Measurements from ENCODE around the gene LRIT1. TPM values are rescaled to one million over a fixed set of nuclear protein-coding genes. Genes with fewer than 3 reads are reported as not detected.

Gene LRIT1
- total RNA-seq, 4 donors from 2014 or later = not detected

DNA sequence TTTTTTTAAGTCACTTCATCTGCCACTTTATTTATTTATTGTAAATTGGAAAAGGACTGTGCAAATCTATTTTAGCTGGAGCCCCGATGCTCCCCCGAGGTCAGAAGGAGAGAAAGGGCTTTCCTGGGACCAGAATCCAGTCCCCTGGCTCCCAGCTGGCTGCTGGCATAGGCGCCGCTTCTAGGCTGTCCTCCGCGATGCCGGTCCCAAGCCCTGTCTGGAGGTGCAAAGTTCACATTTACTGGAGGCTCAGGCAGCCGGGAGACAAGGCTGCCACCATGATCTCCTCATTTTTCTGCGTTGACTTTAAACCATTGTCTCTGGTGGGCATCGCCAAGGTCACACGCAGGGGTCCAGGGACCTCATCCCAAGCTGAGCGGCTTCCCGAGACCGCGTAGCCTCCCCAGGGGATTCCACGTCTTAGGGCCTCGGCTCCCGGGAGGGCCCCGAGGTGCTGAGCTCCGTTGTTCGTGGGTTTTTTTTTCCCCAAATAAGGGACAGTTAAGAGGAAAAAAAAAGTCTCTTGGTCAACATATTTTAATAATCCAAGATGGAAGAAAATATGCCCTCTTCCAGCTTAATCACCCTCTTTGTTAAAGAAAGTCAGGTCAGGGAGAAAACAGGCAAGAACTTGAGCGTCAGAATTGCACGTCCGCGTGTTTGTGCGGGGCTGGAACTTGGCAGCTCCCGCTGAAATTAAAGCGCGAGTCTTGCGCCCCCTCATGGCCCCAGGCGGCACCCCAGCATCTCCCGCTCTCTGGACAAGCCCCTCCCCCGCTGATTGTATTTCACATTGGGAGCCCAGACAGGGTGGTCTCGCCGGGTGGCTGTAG is 15.4 kb upstream of the LRIT1 start:
- no peak for ATAC-seq
- H3K4me1 ChIP-seq = no peaks in the 10 kb centered on the region
- DNase-seq = no peak
- no peaks in the 10 kb centered on the region for H3K9me3 ChIP-seq
- no peak overlapping the region for H3K4me3 ChIP-seq
- in situ Hi-C loops (cut with MboI; ENCODE audit: low sequenced_read_pairs in 4 of 4) = no loop called here
- intact Hi-C loops (cut with DNase I; ENCODE audit: low total_unique reads) = no loop called here
- H3K27me3 ChIP-seq = peaks cover 8 to 11% (median 8%) of the 10 kb centered on the region in 3 donors
- H3K27ac ChIP-seq = no peak overlapping the region
- no peaks in the 10 kb centered on the region for H3K36me3 ChIP-seq
- no peak for TF ChIP-seq POLR2A (IDR thresholded peaks at IDR 0.05)
- TF ChIP-seq, protein P1, sequence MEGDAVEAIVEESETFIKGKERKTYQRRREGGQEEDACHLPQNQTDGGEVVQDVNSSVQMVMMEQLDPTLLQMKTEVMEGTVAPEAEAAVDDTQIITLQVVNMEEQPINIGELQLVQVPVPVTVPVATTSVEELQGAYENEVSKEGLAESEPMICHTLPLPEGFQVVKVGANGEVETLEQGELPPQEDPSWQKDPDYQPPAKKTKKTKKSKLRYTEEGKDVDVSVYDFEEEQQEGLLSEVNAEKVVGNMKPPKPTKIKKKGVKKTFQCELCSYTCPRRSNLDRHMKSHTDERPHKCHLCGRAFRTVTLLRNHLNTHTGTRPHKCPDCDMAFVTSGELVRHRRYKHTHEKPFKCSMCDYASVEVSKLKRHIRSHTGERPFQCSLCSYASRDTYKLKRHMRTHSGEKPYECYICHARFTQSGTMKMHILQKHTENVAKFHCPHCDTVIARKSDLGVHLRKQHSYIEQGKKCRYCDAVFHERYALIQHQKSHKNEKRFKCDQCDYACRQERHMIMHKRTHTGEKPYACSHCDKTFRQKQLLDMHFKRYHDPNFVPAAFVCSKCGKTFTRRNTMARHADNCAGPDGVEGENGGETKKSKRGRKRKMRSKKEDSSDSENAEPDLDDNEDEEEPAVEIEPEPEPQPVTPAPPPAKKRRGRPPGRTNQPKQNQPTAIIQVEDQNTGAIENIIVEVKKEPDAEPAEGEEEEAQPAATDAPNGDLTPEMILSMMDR (IDR thresholded peaks at IDR 0.05 in 4 of 5, conservative IDR thresholded peaks at IDR 0.05 in 1 of 5) = peak in 3 of 5 experiments; percentile 8 to 47 (median 27)

DNA sequence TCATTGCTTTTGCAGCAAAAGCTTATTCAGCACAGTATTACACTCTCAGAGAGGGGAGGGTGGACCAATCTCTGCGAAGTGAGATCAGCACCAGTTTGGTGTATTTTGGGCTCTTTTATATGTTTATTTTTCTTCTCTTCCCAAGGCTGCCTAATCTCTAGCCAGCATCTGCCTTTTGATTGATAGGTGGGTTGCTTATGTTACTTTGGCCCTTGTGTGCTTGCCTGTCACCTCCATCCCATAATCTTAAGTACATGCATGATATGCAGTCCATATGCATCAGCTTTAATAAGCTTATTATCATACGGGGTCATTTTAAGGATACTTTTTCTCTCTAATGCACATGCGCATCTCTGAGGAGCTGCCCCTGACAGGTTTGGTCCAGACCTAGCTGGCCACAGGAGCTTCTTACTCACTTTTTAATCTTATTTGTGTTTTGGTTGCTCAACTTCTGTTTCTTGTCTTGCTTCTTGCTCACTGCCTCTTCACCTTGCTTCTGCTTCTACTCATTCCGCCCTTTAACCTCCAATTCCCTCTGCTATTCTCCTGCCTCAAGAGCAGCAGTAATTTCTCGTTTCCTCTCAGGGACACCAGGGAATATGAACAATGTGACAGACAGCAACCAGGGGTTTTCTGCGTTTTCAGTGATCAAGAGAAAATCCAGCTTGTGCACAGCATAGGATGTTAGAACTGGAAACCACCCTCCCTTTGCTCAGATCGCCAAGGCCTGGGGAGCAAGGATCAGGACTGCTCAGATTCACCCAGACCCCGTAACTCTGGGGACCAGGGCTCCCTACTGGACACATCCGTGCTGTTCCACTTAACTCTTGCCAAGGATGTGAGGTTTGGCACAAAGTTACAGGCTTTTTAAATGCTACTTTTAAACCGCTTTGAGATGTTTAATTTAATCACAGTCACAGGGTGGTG is 13.5 kb upstream of the LRIT1 start:
- H3K27ac ChIP-seq = no peak overlapping the region
- H3K36me3 ChIP-seq = no peaks in the 10 kb centered on the region
- intact Hi-C loops (cut with DNase I; ENCODE audit: low total_unique reads) = no loop called here
- no peaks in the 10 kb centered on the region for H3K4me1 ChIP-seq
- ATAC-seq (no peak), DNase-seq (no peak)
- no peak for TF ChIP-seq POLR2A (IDR thresholded peaks at IDR 0.05)
- TF ChIP-seq, protein P1 (IDR thresholded peaks at IDR 0.05 in 4 of 5, conservative IDR thresholded peaks at IDR 0.05 in 1 of 5) = no peak
- no peak overlapping the region for H3K4me3 ChIP-seq
- in situ Hi-C loops (cut with MboI; ENCODE audit: low sequenced_read_pairs in 4 of 4) = no loop called here
- H3K27me3 ChIP-seq = peaks cover 8 to 11% (median 8%) of the 10 kb centered on the region in 3 donors
- H3K9me3 ChIP-seq = no peaks in the 10 kb centered on the region

DNA sequence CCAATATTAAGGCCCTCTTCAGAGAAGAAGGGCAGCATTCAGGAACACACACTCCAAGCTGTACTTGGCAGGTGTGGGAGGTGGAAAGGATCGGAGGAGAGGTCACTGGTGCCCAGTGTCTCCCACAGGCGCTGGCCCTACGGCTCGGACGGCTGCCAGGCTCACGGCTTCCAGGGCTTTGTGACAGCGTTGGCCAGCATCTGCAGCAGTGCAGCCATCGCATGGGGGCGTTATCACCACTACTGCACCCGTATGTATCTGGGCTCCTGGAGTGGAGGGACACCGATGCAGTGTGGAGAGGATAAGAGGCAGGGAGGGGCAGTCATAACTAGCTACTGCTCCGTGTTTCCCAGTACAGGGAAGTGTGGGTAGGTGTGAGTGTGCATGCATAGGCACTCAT is 7.4 kb upstream of the LRIT1 start:
- Histone ChIP-seq H3K9me3 (no peaks in the 10 kb centered on the region), H3K36me3 (no peaks in the 10 kb centered on the region), H3K4me3 (no peak overlapping the region), H3K4me1 (no peaks in the 10 kb centered on the region), H3K27me3 (peaks cover 0 to 4% (median 0%) of the 10 kb centered on the region in 3 donors), H3K27ac (no peak overlapping the region)
- DNase-seq (no peak), ATAC-seq (no peak)
- no peak for TF ChIP-seq POLR2A (IDR thresholded peaks at IDR 0.05)
- TF ChIP-seq, protein P1 (IDR thresholded peaks at IDR 0.05 in 4 of 5, conservative IDR thresholded peaks at IDR 0.05 in 1 of 5) = no peak
- intact Hi-C loops (cut with DNase I; ENCODE audit: low total_unique reads) = no loop called here
- in situ Hi-C loops (cut with MboI; ENCODE audit: low sequenced_read_pairs in 4 of 4) = no loop called here

DNA sequence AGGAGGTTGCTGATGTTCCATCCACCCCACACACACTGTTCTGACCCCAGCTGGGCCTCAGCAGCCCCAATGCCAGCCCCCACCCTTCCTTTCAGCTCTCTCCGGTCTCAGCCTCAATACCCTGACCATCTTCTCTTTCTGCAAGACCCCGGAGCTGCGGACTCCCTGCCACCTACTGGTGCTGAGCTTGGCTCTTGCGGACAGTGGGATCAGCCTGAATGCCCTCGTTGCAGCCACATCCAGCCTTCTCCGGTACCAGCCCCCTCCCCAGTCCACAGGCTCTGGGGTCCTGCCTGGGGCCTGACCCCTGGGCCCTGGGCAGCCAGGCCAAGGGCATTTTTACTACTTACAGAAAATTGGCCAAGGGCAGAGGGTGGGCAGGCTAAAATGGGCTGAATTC is 6.2 kb upstream of the LRIT1 start:
- intact Hi-C loops (cut with DNase I; ENCODE audit: low total_unique reads) = no loop called here
- H3K27me3 ChIP-seq = peaks cover 0 to 4% (median 0%) of the 10 kb centered on the region in 3 donors
- no peaks in the 10 kb centered on the region for H3K36me3 ChIP-seq
- TF ChIP-seq POLR2A (IDR thresholded peaks at IDR 0.05) = no peak
- TF ChIP-seq, protein P1 (IDR thresholded peaks at IDR 0.05 in 4 of 5, conservative IDR thresholded peaks at IDR 0.05 in 1 of 5) = no peak
- H3K27ac ChIP-seq = no peak overlapping the region
- ATAC-seq (no peak), DNase-seq (no peak)
- H3K4me3 ChIP-seq = no peak overlapping the region
- H3K4me1 ChIP-seq = no peaks in the 10 kb centered on the region
- H3K9me3 ChIP-seq = no peaks in the 10 kb centered on the region
- in situ Hi-C loops (cut with MboI; ENCODE audit: low sequenced_read_pairs in 4 of 4) = no loop called here
